Mammary epithelial cell (primary cell): Measurements from ENCODE around the gene UBE2V1.

Experiments
- CTCF ChIP-seq, 2 donors: IDR thresholded peaks in 1 of 2; conservative IDR thresholded peaks in 1 of 2; 2 replicates each; pipeline ENCODE4 v1.5.1; 2011 to 2012; ENCODE audit warnings: inconsistent platforms in 2 of 2, low read length in 2 of 2, mild to moderate bottlenecking in 2 of 2, control low read depth in 1 of 2, low read depth in 1 of 2; ENCODE audit not compliant: insufficient read depth in 1 of 2; ENCODE audit errors: extremely low read depth in 1 of 2
- EZH2 ChIP-seq: IDR thresholded peaks from 2 replicates; pipeline ENCODE4 v1.6.1; 2012; ENCODE audit warnings: low read length, inconsistent platforms, borderline replicate concordance

- TF ChIP-seq CTCF (conservative IDR thresholded peaks at IDR 0.05 in 1 of 2, IDR thresholded peaks at IDR 0.05 in 1 of 2; ENCODE audit: extremely low read depth in 1 of 2, insufficient read depth in 1 of 2, low read depth in 1 of 2, low read length in 2 of 2), result no peak
- TF ChIP-seq EZH2, result no peak
These were observed 8.9 kb upstream of the UBE2V1 start for GRCh38 chr20:50121858-50122271.
